ENCODE results near the gene PLK1. TPM values are rescaled to one million over a fixed set of nuclear protein-coding genes. Genes with fewer than 3 reads are reported as not detected.

The PLK1 gene
- total and polyA plus RNA-seq, 4 donors = 4.4 to 20.1 (median 13.5) TPM

DNA sequence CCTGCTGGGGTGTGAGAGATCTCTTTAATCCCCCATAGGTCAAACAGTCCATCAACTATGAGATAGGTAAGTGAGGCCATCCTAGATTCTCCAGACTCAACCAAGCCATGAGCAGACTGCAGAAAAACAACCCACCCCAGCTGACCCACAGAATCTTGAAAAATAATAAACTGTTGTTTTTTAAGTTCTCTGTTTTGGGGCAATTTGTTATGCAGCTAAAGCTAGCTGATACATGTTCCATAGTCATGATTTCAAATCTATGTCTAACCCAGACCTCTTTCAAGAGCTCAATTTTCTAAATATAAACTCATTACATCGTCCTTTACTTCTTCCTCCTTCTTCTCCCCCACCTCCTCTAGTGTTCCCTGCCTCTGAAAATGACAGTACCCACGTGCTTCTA is 24.3 kb downstream of the PLK1 start:
- no peak overlapping the region for H3K27ac ChIP-seq (ENCODE audit: low read depth, low read length)
- 83% methylated on average over 2 of the region's 2 CpGs for WGBS (ENCODE audit: insufficient coverage)
- DNase-seq (ENCODE audit: low read depth in 4 of 6, low spot score in 6 of 6) = no peak

DNA sequence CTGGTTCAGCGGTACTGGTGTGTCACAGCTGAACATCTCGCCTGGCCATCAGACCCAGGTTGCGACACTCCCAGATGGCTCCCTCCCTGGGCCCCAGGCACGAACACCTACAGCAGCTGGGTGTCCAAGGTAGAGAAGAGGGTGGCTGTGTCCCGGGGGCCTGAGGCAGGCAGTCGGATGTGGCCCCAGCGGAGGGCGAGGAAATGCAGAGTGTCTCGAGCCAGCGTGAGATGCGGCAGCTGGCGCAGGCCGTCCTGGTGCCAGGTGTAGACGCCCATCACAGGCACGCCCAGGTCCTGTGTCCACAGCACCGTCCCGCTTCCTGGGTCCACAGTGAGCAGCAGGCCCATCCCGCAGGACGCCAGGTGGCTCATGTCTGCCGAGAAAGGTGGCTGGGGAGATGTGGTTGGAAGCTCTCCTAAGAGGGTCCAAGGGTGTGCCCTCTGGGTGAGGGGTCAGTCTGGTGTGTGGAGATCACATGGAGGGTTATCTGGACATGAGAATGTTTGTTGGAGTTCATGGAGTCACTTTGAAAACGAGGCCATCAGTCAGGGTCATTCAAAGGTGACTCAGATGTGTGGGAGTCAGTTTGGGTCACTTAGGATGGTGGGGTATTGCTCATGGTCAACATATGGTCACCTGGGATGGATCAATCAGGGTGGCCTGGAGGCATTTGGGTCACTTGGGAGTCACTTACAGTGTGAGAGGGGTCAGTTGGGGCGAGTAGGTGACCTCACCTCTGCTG is 26.3 kb downstream of the PLK1 start:
- Histone ChIP-seq H3K27ac (ENCODE audit: low read depth, low read length) (no peak overlapping the region), H3K27me3 (ENCODE audit: control insufficient read depth, insufficient read depth, low read length) (no peaks in the 10 kb centered on the region), H3K4me3 (ENCODE audit: low read depth, low read length) (no peak overlapping the region), H3K9me3 (ENCODE audit: control insufficient read depth, insufficient read depth, low read length) (no peaks in the 10 kb centered on the region), H3K4me1 (ENCODE audit: control insufficient read depth, insufficient read depth, low read length) (no peaks in the 10 kb centered on the region), H3K36me3 (ENCODE audit: control insufficient read depth, insufficient read depth, low read length) (no peaks in the 10 kb centered on the region)
- no peak for DNase-seq (ENCODE audit: low read depth in 4 of 6, low spot score in 6 of 6)
- WGBS (ENCODE audit: insufficient coverage) = 91% methylated on average over 22 of the region's 22 CpGs

More for the DNA sequence above, 24.3 kb downstream of the PLK1 start:
- no peaks in the 10 kb centered on the region for H3K4me1 ChIP-seq (ENCODE audit: control insufficient read depth, insufficient read depth, low read length)
- H3K36me3 ChIP-seq (ENCODE audit: control insufficient read depth, insufficient read depth, low read length) = no peaks in the 10 kb centered on the region
- no peaks in the 10 kb centered on the region for H3K9me3 ChIP-seq (ENCODE audit: control insufficient read depth, insufficient read depth, low read length)
- no peaks in the 10 kb centered on the region for H3K27me3 ChIP-seq (ENCODE audit: control insufficient read depth, insufficient read depth, low read length)
- no peak overlapping the region for H3K4me3 ChIP-seq (ENCODE audit: low read depth, low read length)

DNA sequence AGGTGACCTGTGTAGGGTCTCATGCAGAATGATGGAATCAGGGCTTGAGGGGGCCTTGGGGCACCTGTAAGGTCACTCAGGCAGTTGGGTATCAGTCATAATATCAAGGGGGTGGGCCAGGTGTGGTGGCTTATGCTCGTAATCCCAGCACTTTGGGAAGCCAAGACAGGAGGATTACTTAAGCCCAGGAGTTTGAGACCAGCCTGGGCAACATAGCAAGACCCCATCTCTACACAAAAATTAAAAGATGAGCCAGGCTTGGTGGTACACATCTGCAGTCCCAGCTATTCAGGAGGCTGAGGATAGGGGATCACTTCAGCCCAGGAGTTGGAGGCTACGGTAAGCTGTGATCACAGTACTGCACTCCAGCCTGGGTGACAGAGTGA is 26.8 kb downstream of the PLK1 start:
- Histone ChIP-seq H3K36me3 (ENCODE audit: control insufficient read depth, insufficient read depth, low read length) (no peaks in the 10 kb centered on the region), H3K4me1 (ENCODE audit: control insufficient read depth, insufficient read depth, low read length) (no peaks in the 10 kb centered on the region), H3K4me3 (ENCODE audit: low read depth, low read length) (no peak overlapping the region), H3K27ac (ENCODE audit: low read depth, low read length) (no peak overlapping the region), H3K9me3 (ENCODE audit: control insufficient read depth, insufficient read depth, low read length) (no peaks in the 10 kb centered on the region), H3K27me3 (ENCODE audit: control insufficient read depth, insufficient read depth, low read length) (peaks cover under 1% of the 10 kb centered on the region)
- DNase-seq (ENCODE audit: low read depth in 4 of 6, low spot score in 6 of 6) = no peak
- whole genome bisulfite sequencing (ENCODE audit: insufficient coverage) = 95% methylated on average over 2 of the region's 2 CpGs

DNA sequence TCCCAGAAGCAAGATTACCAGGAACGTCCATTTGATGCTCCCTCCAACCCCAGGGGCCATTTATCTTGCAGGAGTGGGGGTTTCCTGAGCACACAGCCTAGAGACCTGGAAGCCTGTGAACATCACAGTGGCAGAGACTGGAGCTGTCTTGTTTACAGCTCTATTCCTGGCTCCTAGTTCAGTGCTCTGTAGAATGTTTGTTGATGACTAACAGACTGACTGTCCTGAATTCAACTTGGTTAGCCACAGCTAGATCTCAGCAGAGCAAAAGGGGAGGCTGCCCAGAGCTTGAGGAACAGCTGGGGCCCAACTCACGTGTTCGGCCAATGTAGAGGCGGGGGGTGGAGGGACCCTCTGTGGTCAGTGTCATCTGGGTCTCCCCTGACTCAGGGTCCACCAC is 27.8 kb downstream of the PLK1 start:
- no peak overlapping the region for H3K27ac ChIP-seq (ENCODE audit: low read depth, low read length)
- H3K36me3 ChIP-seq (ENCODE audit: control insufficient read depth, insufficient read depth, low read length) = no peaks in the 10 kb centered on the region
- H3K4me3 ChIP-seq (ENCODE audit: low read depth, low read length) = no peak overlapping the region
- no peaks in the 10 kb centered on the region for H3K4me1 ChIP-seq (ENCODE audit: control insufficient read depth, insufficient read depth, low read length)
- DNase-seq (ENCODE audit: low read depth in 4 of 6, low spot score in 6 of 6) = no peak
- peaks cover 6% of the 10 kb centered on the region for H3K27me3 ChIP-seq (ENCODE audit: control insufficient read depth, insufficient read depth, low read length)
- 79% methylated on average over 4 of the region's 4 CpGs for WGBS (ENCODE audit: insufficient coverage)
- H3K9me3 ChIP-seq (ENCODE audit: control insufficient read depth, insufficient read depth, low read length) = no peaks in the 10 kb centered on the region

DNA sequence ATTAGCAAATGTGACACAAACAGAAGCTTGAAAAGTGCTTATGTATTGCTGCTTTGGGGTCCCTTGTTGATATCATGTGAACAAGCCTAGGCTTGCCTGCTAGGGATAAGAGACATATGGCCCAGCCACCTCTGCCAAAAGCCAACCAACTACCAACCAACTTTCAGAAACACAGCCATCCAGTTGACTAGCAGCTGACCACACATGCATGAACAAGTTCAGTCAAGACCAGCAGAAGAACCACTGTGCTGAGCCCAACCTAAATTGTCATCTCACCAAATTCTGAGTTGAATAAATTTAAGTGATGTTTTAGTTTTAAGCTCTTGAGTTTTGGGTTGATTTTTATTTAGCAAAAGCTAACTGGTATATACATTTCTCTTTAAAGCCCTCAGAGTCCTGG is 30.8 kb downstream of the PLK1 start:
- no peak for DNase-seq (ENCODE audit: low read depth in 4 of 6, low spot score in 6 of 6)
- peaks cover 6% of the 10 kb centered on the region for H3K4me1 ChIP-seq (ENCODE audit: control insufficient read depth, insufficient read depth, low read length)
- H3K27me3 ChIP-seq (ENCODE audit: control insufficient read depth, insufficient read depth, low read length) = peaks cover 29% of the 10 kb centered on the region
- H3K9me3 ChIP-seq (ENCODE audit: control insufficient read depth, insufficient read depth, low read length) = no peaks in the 10 kb centered on the region
- H3K36me3 ChIP-seq (ENCODE audit: control insufficient read depth, insufficient read depth, low read length) = no peaks in the 10 kb centered on the region
- H3K27ac ChIP-seq (ENCODE audit: low read depth, low read length) = no peak overlapping the region
- no peak overlapping the region for H3K4me3 ChIP-seq (ENCODE audit: low read depth, low read length)

DNA sequence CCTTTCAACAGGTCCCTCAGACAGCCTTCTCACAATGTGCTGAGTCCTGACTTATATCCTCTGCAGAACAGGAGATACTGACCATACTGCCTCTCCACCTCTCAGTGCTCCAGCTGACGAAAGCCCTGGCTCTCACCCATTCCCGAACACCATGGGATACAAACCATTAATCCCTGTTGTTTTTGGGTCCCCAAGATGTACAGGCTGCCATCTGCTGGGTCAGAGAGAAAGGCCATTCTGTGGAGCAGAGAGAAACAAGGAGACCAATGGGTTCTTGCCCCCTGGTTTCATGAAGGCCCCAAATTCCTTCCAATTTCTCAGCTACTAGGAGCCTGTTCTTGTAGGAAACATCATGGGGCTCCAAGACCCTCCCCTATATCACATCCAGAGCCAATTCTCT is 31.3 kb downstream of the PLK1 start:
- no peaks in the 10 kb centered on the region for H3K9me3 ChIP-seq (ENCODE audit: control insufficient read depth, insufficient read depth, low read length)
- no peaks in the 10 kb centered on the region for H3K36me3 ChIP-seq (ENCODE audit: control insufficient read depth, insufficient read depth, low read length)
- peaks cover 32% of the 10 kb centered on the region for H3K27me3 ChIP-seq (ENCODE audit: control insufficient read depth, insufficient read depth, low read length)
- H3K27ac ChIP-seq (ENCODE audit: low read depth, low read length) = no peak overlapping the region
- no peak overlapping the region for H3K4me3 ChIP-seq (ENCODE audit: low read depth, low read length)
- no peak for DNase-seq (ENCODE audit: low read depth in 4 of 6, low spot score in 6 of 6)
- WGBS (ENCODE audit: insufficient coverage) = no CpG with 5 or more reads among the region's 2 CpGs
- H3K4me1 ChIP-seq (ENCODE audit: control insufficient read depth, insufficient read depth, low read length) = peaks cover 6% of the 10 kb centered on the region

DNA sequence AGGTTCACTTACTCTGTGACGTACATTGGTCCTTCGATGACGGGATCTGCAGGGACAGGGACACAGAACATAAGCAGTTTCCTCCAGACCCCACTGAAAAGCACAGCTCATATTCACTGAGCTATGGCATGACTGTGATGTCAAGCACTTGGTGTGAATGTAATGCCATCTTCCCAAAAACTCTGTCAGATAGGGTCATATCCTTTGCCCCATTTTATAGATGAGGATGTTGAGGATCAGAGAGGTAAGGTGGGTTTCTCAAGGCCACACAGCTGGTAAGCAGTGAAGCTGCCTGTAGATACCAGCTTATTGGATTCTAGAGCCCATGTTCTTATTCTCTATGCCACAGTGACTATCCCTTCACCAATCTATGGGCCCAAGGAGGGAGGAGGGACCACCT is 31.8 kb downstream of the PLK1 start:
- Histone ChIP-seq H3K4me3 (ENCODE audit: low read depth, low read length) (no peak overlapping the region), H3K9me3 (ENCODE audit: control insufficient read depth, insufficient read depth, low read length) (no peaks in the 10 kb centered on the region), H3K4me1 (ENCODE audit: control insufficient read depth, insufficient read depth, low read length) (peaks cover 6% of the 10 kb centered on the region), H3K27me3 (ENCODE audit: control insufficient read depth, insufficient read depth, low read length) (peaks cover 32% of the 10 kb centered on the region), H3K27ac (ENCODE audit: low read depth, low read length) (no peak overlapping the region), H3K36me3 (ENCODE audit: control insufficient read depth, insufficient read depth, low read length) (no peaks in the 10 kb centered on the region)
- no peak for DNase-seq (ENCODE audit: low read depth in 4 of 6, low spot score in 6 of 6)
- WGBS (ENCODE audit: insufficient coverage) = 93% methylated on average over 2 of the region's 3 CpGs

DNA sequence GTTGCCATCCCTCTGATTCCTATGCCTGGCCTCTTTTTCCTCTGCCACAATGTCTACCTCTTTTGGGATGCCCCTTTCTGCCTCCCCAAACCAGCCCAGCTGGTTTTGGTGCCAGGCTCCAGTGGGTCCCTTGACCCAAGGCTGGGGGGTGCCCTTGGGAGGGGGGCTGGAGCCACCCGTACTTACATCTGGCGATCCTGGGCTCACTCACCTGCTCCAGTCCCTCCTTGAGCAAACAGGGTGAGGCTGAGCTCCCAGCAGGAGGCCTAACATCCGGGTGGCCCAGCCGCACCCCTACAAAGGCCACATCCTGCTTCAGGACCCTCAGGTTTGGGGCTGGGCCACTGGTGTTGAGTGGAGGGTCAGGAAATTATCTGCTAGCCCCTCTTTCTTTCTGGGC is 33.1 kb downstream of the PLK1 start:
- no peak overlapping the region for H3K27ac ChIP-seq (ENCODE audit: low read depth, low read length)
- no peak overlapping the region for H3K4me3 ChIP-seq (ENCODE audit: low read depth, low read length)
- no peaks in the 10 kb centered on the region for H3K9me3 ChIP-seq (ENCODE audit: control insufficient read depth, insufficient read depth, low read length)
- WGBS (ENCODE audit: insufficient coverage) = 88% methylated on average over 4 of the region's 4 CpGs
- no peak for DNase-seq (ENCODE audit: low read depth in 4 of 6, low spot score in 6 of 6)
- peaks cover 32% of the 10 kb centered on the region for H3K27me3 ChIP-seq (ENCODE audit: control insufficient read depth, insufficient read depth, low read length)
- H3K36me3 ChIP-seq (ENCODE audit: control insufficient read depth, insufficient read depth, low read length) = no peaks in the 10 kb centered on the region
- H3K4me1 ChIP-seq (ENCODE audit: control insufficient read depth, insufficient read depth, low read length) = peaks cover 6% of the 10 kb centered on the region

DNA sequence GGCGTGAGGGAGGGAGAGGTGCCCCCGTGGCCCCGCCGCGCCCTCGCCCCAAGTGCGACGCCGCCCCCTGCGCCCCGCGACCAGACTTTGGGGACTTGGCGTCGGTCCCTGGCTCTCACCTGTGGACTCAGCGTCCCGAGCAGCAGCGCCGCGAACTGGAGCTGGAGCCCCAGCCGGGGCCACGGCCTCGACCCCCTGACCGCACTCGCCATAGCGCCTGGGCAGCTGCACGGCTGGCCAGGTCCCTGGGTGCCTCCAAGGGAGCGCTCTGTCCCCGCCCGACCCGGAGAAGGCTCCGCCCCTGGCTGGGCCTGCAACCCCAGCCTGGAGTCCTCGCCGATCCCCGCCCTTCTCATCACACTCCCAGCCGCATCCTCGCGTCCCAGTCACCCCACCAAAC is 34.3 kb downstream of the PLK1 start, which contains the start of gene ERN2:
ERN2 (minus strand) TSS at position 247 of the 400 bp plus-strand sequence; CDS start at position 212, 35 bp downstream.
- no peak within 1 kb of the TSS for H3K4me3 ChIP-seq (ENCODE audit: low read depth, low read length)
- no peak for DNase-seq (ENCODE audit: low read depth in 4 of 6, low spot score in 6 of 6)
- no peaks in the 10 kb centered on the region for H3K36me3 ChIP-seq (ENCODE audit: control insufficient read depth, insufficient read depth, low read length)
- peaks cover 6% of the 10 kb centered on the region for H3K4me1 ChIP-seq (ENCODE audit: control insufficient read depth, insufficient read depth, low read length)
- WGBS (ENCODE audit: insufficient coverage) = 2% methylated on average over 37 of the region's 37 CpGs
- H3K27me3 ChIP-seq (ENCODE audit: control insufficient read depth, insufficient read depth, low read length) = peaks cover 35% of the 10 kb centered on the region
- H3K27ac ChIP-seq (ENCODE audit: low read depth, low read length) = no peak within 1 kb of the TSS
- no peaks in the 10 kb centered on the region for H3K9me3 ChIP-seq (ENCODE audit: control insufficient read depth, insufficient read depth, low read length)

DNA sequence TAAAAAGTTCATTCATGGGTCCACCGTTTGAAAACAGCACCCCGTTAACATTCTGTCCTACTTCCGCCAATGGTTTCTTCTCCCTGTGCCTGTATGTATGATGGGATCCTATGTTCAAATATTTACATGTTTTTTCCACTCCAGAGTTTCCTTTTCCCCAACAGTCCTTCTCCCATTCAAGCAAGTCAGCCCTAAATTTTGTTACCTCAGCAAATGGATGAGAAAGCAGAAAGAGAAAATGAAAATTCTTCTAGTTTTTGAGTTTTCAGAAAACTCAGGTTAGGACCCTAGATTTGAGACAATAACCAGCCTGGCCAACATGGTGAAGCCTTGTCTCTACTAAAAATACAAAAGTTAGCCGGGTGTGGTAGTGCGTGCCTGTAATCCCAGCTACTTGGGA is 37.8 kb downstream of the PLK1 start:
- Histone ChIP-seq H3K27ac (ENCODE audit: low read depth, low read length) (no peak overlapping the region), H3K9me3 (ENCODE audit: control insufficient read depth, insufficient read depth, low read length) (no peaks in the 10 kb centered on the region), H3K4me3 (ENCODE audit: low read depth, low read length) (no peak overlapping the region), H3K36me3 (ENCODE audit: control insufficient read depth, insufficient read depth, low read length) (no peaks in the 10 kb centered on the region), H3K27me3 (ENCODE audit: control insufficient read depth, insufficient read depth, low read length) (peaks cover 31% of the 10 kb centered on the region), H3K4me1 (ENCODE audit: control insufficient read depth, insufficient read depth, low read length) (peaks cover 6% of the 10 kb centered on the region)
- WGBS (ENCODE audit: insufficient coverage) = 94% methylated on average over 2 of the region's 5 CpGs
- no peak for DNase-seq (ENCODE audit: low read depth in 4 of 6, low spot score in 6 of 6)
